Liver (tissue), 9 donors: ENCODE results near the gene CBFB. TPM values are rescaled to one million over a fixed set of nuclear protein-coding genes. Genes with fewer than 3 reads are reported as not detected.

Experiments
- DNase-seq: peaks from one replicate; pipeline ENCODE4 v3.0.0-alpha.2; 2017; ENCODE audit warnings: low spot score
- H3K27ac ChIP-seq, 2 donors: one replicate each; pipeline ENCODE4 v1.7.0; 2013; ENCODE audit warnings: inconsistent platforms in 2 of 2, low read length in 2 of 2, control low read depth in 1 of 2, low read depth in 1 of 2, mild to moderate bottlenecking in 1 of 2
- H3K27me3 ChIP-seq, 4 donors: one replicate each; pipeline versions ENCODE4 v1.6.1 to v1.7.0; 2013; ENCODE audit warnings: low read length in 3 of 4, inconsistent platforms in 1 of 4, mild to moderate bottlenecking in 1 of 4, moderate library complexity in 1 of 4; ENCODE audit not compliant: control insufficient read depth in 4 of 4, insufficient read depth in 4 of 4
- H3K36me3 ChIP-seq, 4 donors: one replicate each; pipeline versions ENCODE4 v1.6.1 to v1.7.0; 2013; ENCODE audit warnings: low read length in 3 of 4, mild to moderate bottlenecking in 3 of 4, low read depth in 1 of 4, moderate library complexity in 1 of 4; ENCODE audit not compliant: control insufficient read depth in 4 of 4, insufficient read depth in 3 of 4
- H3K4me1 ChIP-seq, 4 donors: one replicate each; pipeline versions ENCODE4 v1.6.1 to v1.7.0; 2013; ENCODE audit warnings: low read length in 3 of 4, mild to moderate bottlenecking in 3 of 4, moderate library complexity in 1 of 4; ENCODE audit not compliant: control insufficient read depth in 4 of 4, insufficient read depth in 4 of 4
- H3K4me3 ChIP-seq, 3 donors: one replicate each; pipeline versions ENCODE4 v1.6.1 to v1.7.0; 2013; ENCODE audit warnings: low read length in 3 of 3, control low read depth in 1 of 3, low read depth in 1 of 3, mild to moderate bottlenecking in 1 of 3
- H3K9ac ChIP-seq, 2 donors: one replicate each; pipeline ENCODE4 v1.7.0; 2013; ENCODE audit warnings: low read length in 2 of 2, mild to moderate bottlenecking in 2 of 2, moderate library complexity in 2 of 2, control low read depth in 1 of 2, low read depth in 1 of 2
- H3K9me3 ChIP-seq, 4 donors: one replicate each; pipeline versions ENCODE4 v1.6.1 to v1.7.0; 2013; ENCODE audit warnings: low read length in 3 of 4; ENCODE audit not compliant: control insufficient read depth in 4 of 4
- EGR1 ChIP-seq, 2 donors: IDR thresholded peaks; 2 replicates each; pipeline ENCODE4 v1.6.1; 2016 to 2018; ENCODE audit warnings: antibody characterized with exemption in 2 of 2, low read depth in 2 of 2
- FOXA1 ChIP-seq: IDR thresholded peaks from 2 replicates; pipeline ENCODE4 v1.6.1; 2016; ENCODE audit warnings: antibody characterized with exemption
- FOXA2 ChIP-seq: IDR thresholded peaks from 2 replicates; pipeline ENCODE4 v1.6.1; 2016; ENCODE audit warnings: antibody characterized with exemption
- GABPA ChIP-seq, 2 donors: IDR thresholded peaks in 1 of 2; conservative IDR thresholded peaks in 1 of 2; 2 replicates each; pipeline ENCODE4 v1.6.1; 2016; ENCODE audit warnings: antibody characterized with exemption in 2 of 2, mild to moderate bottlenecking in 1 of 2, moderate library complexity in 1 of 2
- HNF4A ChIP-seq, 2 donors: conservative IDR thresholded peaks; 2 replicates each; pipeline ENCODE4 v1.6.1; 2016; ENCODE audit warnings: antibody characterized with exemption in 2 of 2, mild to moderate bottlenecking in 2 of 2
- HNF4G ChIP-seq: IDR thresholded peaks from 2 replicates; pipeline ENCODE4 v1.6.1; 2016; ENCODE audit warnings: antibody characterized with exemption
- JUND ChIP-seq, 2 donors: IDR thresholded peaks; 2 replicates each; pipeline ENCODE4 v1.6.1; 2016; ENCODE audit warnings: antibody characterized with exemption in 2 of 2
- NR2F2 ChIP-seq: IDR thresholded peaks from 2 replicates; pipeline ENCODE4 v1.6.1; 2016; ENCODE audit warnings: antibody characterized with exemption
- RAD21 ChIP-seq, 2 donors: IDR thresholded peaks; 2 replicates each; pipeline ENCODE4 v1.6.1; 2016; ENCODE audit warnings: antibody characterized with exemption in 2 of 2, mild to moderate bottlenecking in 2 of 2
- RXRA ChIP-seq, 2 donors: IDR thresholded peaks; 2 replicates each; pipeline ENCODE4 v1.6.1; 2017 to 2018; ENCODE audit warnings: antibody characterized with exemption in 2 of 2, mild to moderate bottlenecking in 1 of 2
- SP1 ChIP-seq: IDR thresholded peaks from 2 replicates; pipeline ENCODE4 v1.6.1; 2018; ENCODE audit warnings: antibody characterized with exemption, mild to moderate bottlenecking
- TAF1 ChIP-seq: conservative IDR thresholded peaks from 2 replicates; pipeline ENCODE4 v1.6.1; 2016; ENCODE audit warnings: antibody characterized with exemption, mild to moderate bottlenecking
- YY1 ChIP-seq: IDR thresholded peaks from 2 replicates; pipeline ENCODE4 v1.6.1; 2016; ENCODE audit warnings: antibody characterized with exemption, mild to moderate bottlenecking
- WGBS: extraction: QIAGEN DNeasy Blood & Tissue Kit; methylation state at CpG from one replicate; pipeline ENCODE4 v1.1.7; 2013; 5-methylcytosine and 5-hydroxymethylcytosine counted together
- polyA plus RNA-seq, 2 donors: library from polyadenylated mRNA; stranded (reverse) in 1 of 2; unstranded in 1 of 2; fragments of 200-250 nt in 1 of 2; fragments of >200 nt in 1 of 2; fragmentation: Nextera tagmentation in 1 of 2; extraction: Ambion mirVana in 1 of 2; gene quantifications; one replicate each; pipeline versions ENCODE4 v1.2.1 to v1.2.3, GENCODE V29; 2013 to 2015
- total RNA-seq, 2 donors: library from RNA; depleted of rRNA; stranded (reverse); fragments of >200 nt; gene quantifications; one replicate each; pipeline ENCODE4 v1.2.3, GENCODE V29; 2014
- TF ChIP-seq, protein P1 (sequence below): IDR thresholded peaks from 2 replicates; pipeline ENCODE4 v1.6.1; 2016; ENCODE audit warnings: antibody characterized with exemption
- TF ChIP-seq, protein P2 (sequence below): IDR thresholded peaks from 2 replicates; pipeline ENCODE4 v1.6.1; 2016; ENCODE audit warnings: antibody characterized with exemption
- TF ChIP-seq, protein P3 (sequence below): fragments of 150-350 bp; IDR thresholded peaks from 2 replicates; pipeline ENCODE4 v1.5.1; 2017; ENCODE audit warnings: improper control_type of control experiment, low read depth, low read length; ENCODE audit not compliant: missing input control
- TF ChIP-seq, protein P4 (sequence below): IDR thresholded peaks from 2 replicates; pipeline ENCODE4 v1.6.1; 2016; ENCODE audit warnings: antibody characterized with exemption, mild to moderate bottlenecking
- TF ChIP-seq, protein P5 (sequence below): IDR thresholded peaks from 2 replicates; pipeline ENCODE4 v1.6.1; 2016; ENCODE audit warnings: antibody characterized with exemption
- donor health status: healthy.
- donor health status: healthy.
- donor health status: healthy.
- donor health status: healthy.
- donor health status: healthy.

The CBFB gene
- total and polyA plus RNA-seq, 4 donors: 6.8 to 19.3 (median 11.2) TPM

DNA sequence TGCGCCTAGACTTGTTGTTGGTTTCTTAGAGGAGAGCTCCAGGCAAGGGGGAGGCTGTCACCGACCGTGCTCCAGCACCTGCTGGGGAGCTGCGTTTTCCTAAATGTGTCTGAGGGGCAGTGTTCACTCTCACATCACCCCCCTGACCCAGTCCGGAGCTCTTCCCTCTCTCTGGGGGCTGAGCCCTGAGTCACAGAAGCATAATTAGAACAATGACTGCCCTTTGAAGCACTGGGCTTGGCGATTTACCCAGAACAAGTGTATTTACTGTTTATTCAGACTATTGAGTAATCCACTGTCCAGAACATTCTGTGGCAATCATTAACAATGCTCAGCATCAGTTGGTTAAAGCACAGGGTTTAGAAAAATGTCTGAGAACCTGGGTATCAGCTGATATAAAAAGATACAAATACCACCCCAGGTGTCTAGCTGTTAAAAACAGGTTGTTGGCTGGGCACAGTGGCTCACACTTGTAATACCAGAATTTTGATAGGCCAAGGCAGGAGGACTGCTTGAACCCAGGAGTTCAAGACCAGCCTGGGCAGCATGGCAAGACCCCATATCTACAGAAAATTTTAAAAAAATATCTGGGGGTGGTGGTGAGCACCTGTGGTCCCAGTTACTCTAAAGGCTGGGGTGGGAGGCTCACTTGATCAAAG lies 32.5 kb upstream of the CBFB start:
- Histone ChIP-seq H3K4me3 (no peak overlapping the region), H3K36me3 (no peaks in the 10 kb centered on the region), H3K9ac (peak overlapping the region in 1 of 2 donors; percentile 59), H3K9me3 (no peaks in the 10 kb centered on the region), H3K27me3 (no peaks in the 10 kb centered on the region), H3K4me1 (peaks cover 9 to 21% (median 14%) of the 10 kb centered on the region in 4 donors), H3K27ac (peak overlapping the region; percentile 85 to 96)
- WGBS: 36% methylated on average over 6 of the region's 6 CpGs
- TF ChIP-seq HNF4G (no peak), TAF1 (no peak), GABPA (IDR thresholded peaks at IDR 0.05 in 1 of 2, conservative IDR thresholded peaks at IDR 0.05 in 1 of 2) (peak in 1 of 2 donors; percentile 29), RXRA (IDR thresholded peaks at IDR 0.05) (peak; percentile 56 to 69), EGR1 (IDR thresholded peaks at IDR 0.05; ENCODE audit: low read depth in 2 of 2) (no peak), FOXA2 (peak; percentile 81), HNF4A (conservative IDR thresholded peaks at IDR 0.05) (peak; percentile 69 to 70), JUND (IDR thresholded peaks at IDR 0.05) (peak; percentile 95 to 98), YY1 (peak; percentile 92), RAD21 (IDR thresholded peaks at IDR 0.05) (peak in 1 of 2 donors; percentile 50), FOXA1 (peak; percentile 32), SP1 (peak; percentile 92), NR2F2 (no peak)
- TF ChIP-seq, protein P1, sequence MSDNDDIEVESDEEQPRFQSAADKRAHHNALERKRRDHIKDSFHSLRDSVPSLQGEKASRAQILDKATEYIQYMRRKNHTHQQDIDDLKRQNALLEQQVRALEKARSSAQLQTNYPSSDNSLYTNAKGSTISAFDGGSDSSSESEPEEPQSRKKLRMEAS: peak; percentile 64
- TF ChIP-seq, protein P2, sequence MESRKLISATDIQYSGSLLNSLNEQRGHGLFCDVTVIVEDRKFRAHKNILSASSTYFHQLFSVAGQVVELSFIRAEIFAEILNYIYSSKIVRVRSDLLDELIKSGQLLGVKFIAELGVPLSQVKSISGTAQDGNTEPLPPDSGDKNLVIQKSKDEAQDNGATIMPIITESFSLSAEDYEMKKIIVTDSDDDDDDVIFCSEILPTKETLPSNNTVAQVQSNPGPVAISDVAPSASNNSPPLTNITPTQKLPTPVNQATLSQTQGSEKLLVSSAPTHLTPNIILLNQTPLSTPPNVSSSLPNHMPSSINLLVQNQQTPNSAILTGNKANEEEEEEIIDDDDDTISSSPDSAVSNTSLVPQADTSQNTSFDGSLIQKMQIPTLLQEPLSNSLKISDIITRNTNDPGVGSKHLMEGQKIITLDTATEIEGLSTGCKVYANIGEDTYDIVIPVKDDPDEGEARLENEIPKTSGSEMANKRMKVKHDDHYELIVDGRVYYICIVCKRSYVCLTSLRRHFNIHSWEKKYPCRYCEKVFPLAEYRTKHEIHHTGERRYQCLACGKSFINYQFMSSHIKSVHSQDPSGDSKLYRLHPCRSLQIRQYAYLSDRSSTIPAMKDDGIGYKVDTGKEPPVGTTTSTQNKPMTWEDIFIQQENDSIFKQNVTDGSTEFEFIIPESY: no peak
- TF ChIP-seq, protein P3, sequence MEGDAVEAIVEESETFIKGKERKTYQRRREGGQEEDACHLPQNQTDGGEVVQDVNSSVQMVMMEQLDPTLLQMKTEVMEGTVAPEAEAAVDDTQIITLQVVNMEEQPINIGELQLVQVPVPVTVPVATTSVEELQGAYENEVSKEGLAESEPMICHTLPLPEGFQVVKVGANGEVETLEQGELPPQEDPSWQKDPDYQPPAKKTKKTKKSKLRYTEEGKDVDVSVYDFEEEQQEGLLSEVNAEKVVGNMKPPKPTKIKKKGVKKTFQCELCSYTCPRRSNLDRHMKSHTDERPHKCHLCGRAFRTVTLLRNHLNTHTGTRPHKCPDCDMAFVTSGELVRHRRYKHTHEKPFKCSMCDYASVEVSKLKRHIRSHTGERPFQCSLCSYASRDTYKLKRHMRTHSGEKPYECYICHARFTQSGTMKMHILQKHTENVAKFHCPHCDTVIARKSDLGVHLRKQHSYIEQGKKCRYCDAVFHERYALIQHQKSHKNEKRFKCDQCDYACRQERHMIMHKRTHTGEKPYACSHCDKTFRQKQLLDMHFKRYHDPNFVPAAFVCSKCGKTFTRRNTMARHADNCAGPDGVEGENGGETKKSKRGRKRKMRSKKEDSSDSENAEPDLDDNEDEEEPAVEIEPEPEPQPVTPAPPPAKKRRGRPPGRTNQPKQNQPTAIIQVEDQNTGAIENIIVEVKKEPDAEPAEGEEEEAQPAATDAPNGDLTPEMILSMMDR: no peak
- TF ChIP-seq, protein P4, sequence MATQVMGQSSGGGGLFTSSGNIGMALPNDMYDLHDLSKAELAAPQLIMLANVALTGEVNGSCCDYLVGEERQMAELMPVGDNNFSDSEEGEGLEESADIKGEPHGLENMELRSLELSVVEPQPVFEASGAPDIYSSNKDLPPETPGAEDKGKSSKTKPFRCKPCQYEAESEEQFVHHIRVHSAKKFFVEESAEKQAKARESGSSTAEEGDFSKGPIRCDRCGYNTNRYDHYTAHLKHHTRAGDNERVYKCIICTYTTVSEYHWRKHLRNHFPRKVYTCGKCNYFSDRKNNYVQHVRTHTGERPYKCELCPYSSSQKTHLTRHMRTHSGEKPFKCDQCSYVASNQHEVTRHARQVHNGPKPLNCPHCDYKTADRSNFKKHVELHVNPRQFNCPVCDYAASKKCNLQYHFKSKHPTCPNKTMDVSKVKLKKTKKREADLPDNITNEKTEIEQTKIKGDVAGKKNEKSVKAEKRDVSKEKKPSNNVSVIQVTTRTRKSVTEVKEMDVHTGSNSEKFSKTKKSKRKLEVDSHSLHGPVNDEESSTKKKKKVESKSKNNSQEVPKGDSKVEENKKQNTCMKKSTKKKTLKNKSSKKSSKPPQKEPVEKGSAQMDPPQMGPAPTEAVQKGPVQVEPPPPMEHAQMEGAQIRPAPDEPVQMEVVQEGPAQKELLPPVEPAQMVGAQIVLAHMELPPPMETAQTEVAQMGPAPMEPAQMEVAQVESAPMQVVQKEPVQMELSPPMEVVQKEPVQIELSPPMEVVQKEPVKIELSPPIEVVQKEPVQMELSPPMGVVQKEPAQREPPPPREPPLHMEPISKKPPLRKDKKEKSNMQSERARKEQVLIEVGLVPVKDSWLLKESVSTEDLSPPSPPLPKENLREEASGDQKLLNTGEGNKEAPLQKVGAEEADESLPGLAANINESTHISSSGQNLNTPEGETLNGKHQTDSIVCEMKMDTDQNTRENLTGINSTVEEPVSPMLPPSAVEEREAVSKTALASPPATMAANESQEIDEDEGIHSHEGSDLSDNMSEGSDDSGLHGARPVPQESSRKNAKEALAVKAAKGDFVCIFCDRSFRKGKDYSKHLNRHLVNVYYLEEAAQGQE: peak; percentile 89
- TF ChIP-seq, protein P5, sequence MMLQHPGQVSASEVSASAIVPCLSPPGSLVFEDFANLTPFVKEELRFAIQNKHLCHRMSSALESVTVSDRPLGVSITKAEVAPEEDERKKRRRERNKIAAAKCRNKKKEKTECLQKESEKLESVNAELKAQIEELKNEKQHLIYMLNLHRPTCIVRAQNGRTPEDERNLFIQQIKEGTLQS: peak; percentile 96
- DNase-seq: no peak
